HEK293 (cell line): ENCODE measurements around the gene GAS2L3.

ENCODE experiments used
- GLI4 ChIP-seq: fragments of 450-650 bp; formaldehyde crosslinking; IDR thresholded peaks from 2 replicates; pipeline ENCODE4 v1.5.1; 2016; ENCODE audit warnings: missing biosample characterization, missing genetic modification characterization
- HIC1 ChIP-seq: fragments of 450-650 bp; formaldehyde crosslinking; IDR thresholded peaks from 2 replicates; pipeline ENCODE4 v1.5.1; 2016; ENCODE audit warnings: missing biosample characterization, missing genetic modification characterization
- INSM2 ChIP-seq: fragments of 450-650 bp; formaldehyde crosslinking; IDR thresholded peaks from 2 replicates; pipeline ENCODE4 v1.5.1; 2016; ENCODE audit warnings: missing biosample characterization, missing genetic modification characterization
- KLF7 ChIP-seq: fragments of 450-650 bp; formaldehyde crosslinking; IDR thresholded peaks from 2 replicates; pipeline ENCODE4 v1.5.1; 2016; ENCODE audit warnings: missing biosample characterization, missing genetic modification characterization, borderline replicate concordance
- MYNN ChIP-seq: fragments of 450-650 bp; formaldehyde crosslinking; IDR thresholded peaks from 2 replicates; pipeline ENCODE4 v1.5.1; 2016; ENCODE audit warnings: missing biosample characterization, missing genetic modification characterization, borderline replicate concordance
- PRDM10 ChIP-seq: fragments of 450-650 bp; formaldehyde crosslinking; IDR thresholded peaks from 2 replicates; pipeline ENCODE4 v1.5.1; 2016; ENCODE audit warnings: missing biosample characterization, missing genetic modification characterization
- PRDM6 ChIP-seq: fragments of 450-650 bp; formaldehyde crosslinking; IDR thresholded peaks from 2 replicates; pipeline ENCODE4 v1.5.1; 2017; ENCODE audit warnings: missing biosample characterization, missing genetic modification characterization
- RBAK ChIP-seq: fragments of 450-650 bp; formaldehyde crosslinking; IDR thresholded peaks from 2 replicates; pipeline ENCODE4 v1.5.1; 2016; ENCODE audit warnings: missing biosample characterization, missing genetic modification characterization
- SCRT1 ChIP-seq: fragments of 450-650 bp; formaldehyde crosslinking; IDR thresholded peaks from 2 replicates; pipeline ENCODE4 v1.5.1; 2016; ENCODE audit warnings: missing biosample characterization, missing genetic modification characterization, borderline replicate concordance
- WT1 ChIP-seq: fragments of 450-650 bp; formaldehyde crosslinking; IDR thresholded peaks from 2 replicates; pipeline ENCODE4 v1.5.1; 2016; ENCODE audit warnings: missing biosample characterization, missing genetic modification characterization
- ZBTB20 ChIP-seq: fragments of 450-650 bp; formaldehyde crosslinking; IDR thresholded peaks from 2 replicates; pipeline ENCODE4 v1.5.1; 2016; ENCODE audit warnings: missing biosample characterization, missing genetic modification characterization
- ZBTB6 ChIP-seq: fragments of 450-650 bp; formaldehyde crosslinking; IDR thresholded peaks from 2 replicates; pipeline ENCODE4 v1.5.1; 2017; ENCODE audit warnings: missing biosample characterization, missing genetic modification characterization
- ZFP37 ChIP-seq: fragments of 450-650 bp; formaldehyde crosslinking; IDR thresholded peaks from 2 replicates; pipeline ENCODE4 v1.5.1; 2016; ENCODE audit warnings: missing biosample characterization, missing genetic modification characterization
- ZNF16 ChIP-seq: fragments of 450-650 bp; formaldehyde crosslinking; IDR thresholded peaks from 2 replicates; pipeline ENCODE4 v1.5.1; 2016; ENCODE audit warnings: low read depth, missing biosample characterization, missing genetic modification characterization
- ZNF175 ChIP-seq: fragments of 450-650 bp; formaldehyde crosslinking; IDR thresholded peaks from 2 replicates; pipeline ENCODE4 v1.5.1; 2016; ENCODE audit warnings: missing biosample characterization, missing genetic modification characterization
- ZNF23 ChIP-seq: fragments of 450-650 bp; formaldehyde crosslinking; IDR thresholded peaks from 2 replicates; pipeline ENCODE4 v1.5.1; 2016; ENCODE audit warnings: missing biosample characterization, missing genetic modification characterization, borderline replicate concordance
- ZNF473 ChIP-seq: fragments of 450-650 bp; formaldehyde crosslinking; IDR thresholded peaks from 2 replicates; pipeline ENCODE4 v1.5.1; 2017; ENCODE audit warnings: missing biosample characterization, missing genetic modification characterization
- ZNF521 ChIP-seq: fragments of 450-650 bp; formaldehyde crosslinking; IDR thresholded peaks from 2 replicates; pipeline ENCODE4 v1.5.1; 2017; ENCODE audit warnings: missing biosample characterization, mild to moderate bottlenecking, missing genetic modification characterization
- ZNF549 ChIP-seq: fragments of 450-650 bp; IDR thresholded peaks from 2 replicates; pipeline ENCODE4 v1.5.1; 2018; ENCODE audit warnings: missing biosample characterization, missing genetic modification characterization, mild to moderate bottlenecking, inconsistent platforms, moderate library complexity
- ZNF596 ChIP-seq: fragments of 450-650 bp; IDR thresholded peaks from 2 replicates; pipeline ENCODE4 v1.5.0; 2018; ENCODE audit warnings: missing biosample characterization, mild to moderate bottlenecking, missing genetic modification characterization, moderate library complexity
- ZNF692 ChIP-seq: fragments of 450-650 bp; formaldehyde crosslinking; IDR thresholded peaks from 2 replicates; pipeline ENCODE4 v1.5.1; 2016; ENCODE audit warnings: missing biosample characterization, missing genetic modification characterization
- ZNF704 ChIP-seq: fragments of 450-650 bp; formaldehyde crosslinking; IDR thresholded peaks from 2 replicates; pipeline ENCODE4 v1.5.1; 2016; ENCODE audit warnings: missing biosample characterization, missing genetic modification characterization
- ZNF776 ChIP-seq: fragments of 450-650 bp; formaldehyde crosslinking; IDR thresholded peaks from 2 replicates; pipeline ENCODE4 v1.5.0; 2017; ENCODE audit warnings: missing biosample characterization, missing genetic modification characterization, borderline replicate concordance
- ZSCAN4 ChIP-seq: fragments of 450-650 bp; formaldehyde crosslinking; IDR thresholded peaks from 2 replicates; pipeline ENCODE4 v1.5.1; 2017; ENCODE audit warnings: missing biosample characterization, missing genetic modification characterization

Gene GAS2L3

GRCh38 chr12:100576331-100577036, 3.0 kb downstream of the GAS2L3 start (continued):
- 0 out of 2 replicates have a peak, but pooled peaks have one; percentile 44 for TF ChIP-seq HIC1 (tag by site-specific recombination)
- TF ChIP-seq PRDM6 (tag by site-specific recombination): peak; percentile 93
- TF ChIP-seq ZNF521: no peak
- TF ChIP-seq PRDM10 (tag by site-specific recombination): no peak
- no peak for TF ChIP-seq KLF7 (tag by site-specific recombination)
- no peak for TF ChIP-seq GLI4
- no peak for TF ChIP-seq ZBTB20 (tag by site-specific recombination)
- no peak for TF ChIP-seq ZNF776 (tag by site-specific recombination)
- no peak for TF ChIP-seq ZNF16 (tag by site-specific recombination)
- TF ChIP-seq ZNF175: no peak
- no peak for TF ChIP-seq ZNF549 (tag by site-specific recombination)
- TF ChIP-seq ZFP37 (tag by site-specific recombination): no peak
- TF ChIP-seq RBAK: no peak
- TF ChIP-seq INSM2 (tag by site-specific recombination): peak; percentile 77
- TF ChIP-seq ZNF473 (tag by site-specific recombination): no peak
- TF ChIP-seq ZNF23 (tag by site-specific recombination): no peak
- TF ChIP-seq WT1 (tag by site-specific recombination): no peak
- no peak for TF ChIP-seq ZNF704 (tag by site-specific recombination)
- 0 out of 2 replicates have a peak, but pooled peaks have one; percentile 8 for TF ChIP-seq ZSCAN4
- no peak for TF ChIP-seq SCRT1 (tag by site-specific recombination)
- TF ChIP-seq ZNF596 (tag by site-specific recombination): no peak
- TF ChIP-seq ZNF692 (tag by site-specific recombination): no peak
- TF ChIP-seq ZBTB6 (tag by site-specific recombination): no peak; the same call in 1 of the 2 replicates
- no peak; the same call in 1 of the 2 replicates for TF ChIP-seq MYNN (tag by site-specific recombination)
